Measurements from ENCODE around the gene TTC1. TPM values are rescaled to one million over a fixed set of nuclear protein-coding genes. Genes with fewer than 3 reads are reported as not detected.

Gene TTC1
- total and polyA plus RNA-seq, 9 of the 15 experiments (the other 6 are each of a cell fraction or from before 2014, with no cell fraction given): 51.9 to 173 (median 87.7) TPM

DNA sequence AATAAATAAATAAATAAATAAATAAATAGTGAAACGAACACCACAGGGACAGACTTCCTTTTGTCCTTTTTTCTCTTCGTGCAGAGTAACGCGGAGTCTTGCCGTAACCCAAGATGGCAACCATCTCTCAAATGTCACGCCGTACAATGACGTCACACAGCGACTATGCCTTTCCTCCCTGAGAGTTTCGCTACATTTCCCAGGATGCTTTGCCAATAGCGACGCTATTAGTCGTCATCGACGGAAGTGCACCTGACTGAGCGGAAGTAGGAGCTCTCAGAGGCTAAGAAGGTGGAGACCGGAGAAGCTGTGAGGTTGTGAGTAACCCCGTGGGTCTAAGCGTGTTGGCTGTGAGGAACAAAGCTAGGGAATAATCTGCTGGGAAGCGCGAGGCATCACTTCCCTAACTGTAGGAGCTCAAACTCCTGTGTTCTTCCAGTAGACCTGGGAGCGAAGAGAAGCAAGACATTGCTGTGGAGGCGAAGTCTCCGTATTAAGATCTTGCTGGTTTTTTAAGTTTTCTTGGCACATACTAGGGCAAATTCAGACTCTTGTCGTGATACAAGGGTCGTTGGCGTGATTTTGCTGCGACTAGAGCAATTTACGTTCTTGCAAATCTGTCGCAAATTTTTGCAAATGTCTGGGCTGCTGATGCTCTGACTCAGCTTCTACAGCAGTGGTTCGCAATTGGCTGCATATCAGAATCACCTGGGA, at the start of gene TTC1 (continued):
- TF ChIP-seq, protein P1, sequence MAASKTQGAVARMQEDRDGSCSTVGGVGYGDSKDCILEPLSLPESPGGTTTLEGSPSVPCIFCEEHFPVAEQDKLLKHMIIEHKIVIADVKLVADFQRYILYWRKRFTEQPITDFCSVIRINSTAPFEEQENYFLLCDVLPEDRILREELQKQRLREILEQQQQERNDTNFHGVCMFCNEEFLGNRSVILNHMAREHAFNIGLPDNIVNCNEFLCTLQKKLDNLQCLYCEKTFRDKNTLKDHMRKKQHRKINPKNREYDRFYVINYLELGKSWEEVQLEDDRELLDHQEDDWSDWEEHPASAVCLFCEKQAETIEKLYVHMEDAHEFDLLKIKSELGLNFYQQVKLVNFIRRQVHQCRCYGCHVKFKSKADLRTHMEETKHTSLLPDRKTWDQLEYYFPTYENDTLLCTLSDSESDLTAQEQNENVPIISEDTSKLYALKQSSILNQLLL (CRISPR knock-in tag; IDR thresholded peaks at IDR 0.05; ENCODE audit: borderline replicate concordance): no peak
- TF ChIP-seq NR3C1 (CRISPR knock-in tag; IDR thresholded peaks at IDR 0.05) (no peak), ZFP1 (CRISPR knock-in tag; IDR thresholded peaks at IDR 0.05) (no peak), ZNF3 (CRISPR knock-in tag; IDR thresholded peaks at IDR 0.05) (no peak), MEIS2 (IDR thresholded peaks at IDR 0.05; ENCODE audit: partially characterized antibody) (no peak), CCNT2 (IDR thresholded peaks at IDR 0.05; ENCODE audit: borderline replicate concordance, extremely low read depth, insufficient read length, low read depth, low read length) (no peak), ZNF282 (CRISPR knock-in tag; IDR thresholded peaks at IDR 0.05) (no peak), NFE2L1 (tag; IDR thresholded peaks at IDR 0.05; ENCODE audit: borderline replicate concordance, low read depth) (no peak), THRAP3 (IDR thresholded peaks at IDR 0.05; ENCODE audit: borderline replicate concordance) (no peak), ELF1 (tag; IDR thresholded peaks at IDR 0.05) (peak; percentile 91), ZSCAN32 (CRISPR knock-in tag; IDR thresholded peaks at IDR 0.05) (no peak), ZNF174 (CRISPR knock-in tag; IDR thresholded peaks at IDR 0.05) (no peak), ATF1 (CRISPR knock-in tag; IDR thresholded peaks at IDR 0.05) (peak; percentile 85), ATF1 (tag; IDR thresholded peaks at IDR 0.05) (peak; percentile 100), RBM25 (IDR thresholded peaks at IDR 0.05; ENCODE audit: low read depth, low read length, severe bottlenecking) (no peak), PCBP2 (IDR thresholded peaks at IDR 0.05; ENCODE audit: low read depth, low read length, poor library complexity, severe bottlenecking) (no peak), XRCC5 (IDR thresholded peaks at IDR 0.05; ENCODE audit: low read depth, low read length) (no peak), ZFP30 (CRISPR knock-in tag; IDR thresholded peaks at IDR 0.05; ENCODE audit: borderline replicate concordance) (no peak), MYC (IDR thresholded peaks at IDR 0.05; ENCODE audit: low read depth, low read length) (peak; percentile 44; the same call in 1 of the 2 replicates), MYC (CRISPR knock-in tag; IDR thresholded peaks at IDR 0.05; ENCODE audit: borderline replicate concordance, low read depth) (no peak), BRD4 (IDR thresholded peaks at IDR 0.05) (no peak)
- TF ChIP-seq, protein P2, sequence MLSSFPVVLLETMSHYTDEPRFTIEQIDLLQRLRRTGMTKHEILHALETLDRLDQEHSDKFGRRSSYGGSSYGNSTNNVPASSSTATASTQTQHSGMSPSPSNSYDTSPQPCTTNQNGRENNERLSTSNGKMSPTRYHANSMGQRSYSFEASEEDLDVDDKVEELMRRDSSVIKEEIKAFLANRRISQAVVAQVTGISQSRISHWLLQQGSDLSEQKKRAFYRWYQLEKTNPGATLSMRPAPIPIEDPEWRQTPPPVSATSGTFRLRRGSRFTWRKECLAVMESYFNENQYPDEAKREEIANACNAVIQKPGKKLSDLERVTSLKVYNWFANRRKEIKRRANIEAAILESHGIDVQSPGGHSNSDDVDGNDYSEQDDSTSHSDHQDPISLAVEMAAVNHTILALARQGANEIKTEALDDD (IDR thresholded peaks at IDR 0.05): no peak
- TF ChIP-seq, protein P3, sequence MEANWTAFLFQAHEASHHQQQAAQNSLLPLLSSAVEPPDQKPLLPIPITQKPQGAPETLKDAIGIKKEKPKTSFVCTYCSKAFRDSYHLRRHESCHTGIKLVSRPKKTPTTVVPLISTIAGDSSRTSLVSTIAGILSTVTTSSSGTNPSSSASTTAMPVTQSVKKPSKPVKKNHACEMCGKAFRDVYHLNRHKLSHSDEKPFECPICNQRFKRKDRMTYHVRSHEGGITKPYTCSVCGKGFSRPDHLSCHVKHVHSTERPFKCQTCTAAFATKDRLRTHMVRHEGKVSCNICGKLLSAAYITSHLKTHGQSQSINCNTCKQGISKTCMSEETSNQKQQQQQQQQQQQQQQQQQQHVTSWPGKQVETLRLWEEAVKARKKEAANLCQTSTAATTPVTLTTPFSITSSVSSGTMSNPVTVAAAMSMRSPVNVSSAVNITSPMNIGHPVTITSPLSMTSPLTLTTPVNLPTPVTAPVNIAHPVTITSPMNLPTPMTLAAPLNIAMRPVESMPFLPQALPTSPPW (CRISPR knock-in tag; IDR thresholded peaks at IDR 0.05): no peak; the same call in 1 of the 2 replicates
- TF ChIP-seq, protein P4, sequence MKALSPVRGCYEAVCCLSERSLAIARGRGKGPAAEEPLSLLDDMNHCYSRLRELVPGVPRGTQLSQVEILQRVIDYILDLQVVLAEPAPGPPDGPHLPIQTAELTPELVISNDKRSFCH (CRISPR knock-in tag; IDR thresholded peaks at IDR 0.05): no peak
- TF ChIP-seq, protein P4 (tag; IDR thresholded peaks at IDR 0.05): peak; percentile 87; the same call in 1 of the 2 replicates
- TF ChIP-seq, protein P5, sequence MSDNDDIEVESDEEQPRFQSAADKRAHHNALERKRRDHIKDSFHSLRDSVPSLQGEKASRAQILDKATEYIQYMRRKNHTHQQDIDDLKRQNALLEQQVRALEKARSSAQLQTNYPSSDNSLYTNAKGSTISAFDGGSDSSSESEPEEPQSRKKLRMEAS (CRISPR knock-in tag; IDR thresholded peaks at IDR 0.05): peak; percentile 42; the same call in 1 of the 2 replicates

All from K562 (cell line).